IPS-NIHi7 (cell line): ENCODE data around the gene C1QTNF6.

Experiments
- DNase-seq: peaks from one replicate; pipeline ENCODE4 v3.0.0; 2012; ENCODE audit warnings: mixed read lengths; ENCODE audit errors: extremely low spot score

The C1QTNF6 gene

DNA sequence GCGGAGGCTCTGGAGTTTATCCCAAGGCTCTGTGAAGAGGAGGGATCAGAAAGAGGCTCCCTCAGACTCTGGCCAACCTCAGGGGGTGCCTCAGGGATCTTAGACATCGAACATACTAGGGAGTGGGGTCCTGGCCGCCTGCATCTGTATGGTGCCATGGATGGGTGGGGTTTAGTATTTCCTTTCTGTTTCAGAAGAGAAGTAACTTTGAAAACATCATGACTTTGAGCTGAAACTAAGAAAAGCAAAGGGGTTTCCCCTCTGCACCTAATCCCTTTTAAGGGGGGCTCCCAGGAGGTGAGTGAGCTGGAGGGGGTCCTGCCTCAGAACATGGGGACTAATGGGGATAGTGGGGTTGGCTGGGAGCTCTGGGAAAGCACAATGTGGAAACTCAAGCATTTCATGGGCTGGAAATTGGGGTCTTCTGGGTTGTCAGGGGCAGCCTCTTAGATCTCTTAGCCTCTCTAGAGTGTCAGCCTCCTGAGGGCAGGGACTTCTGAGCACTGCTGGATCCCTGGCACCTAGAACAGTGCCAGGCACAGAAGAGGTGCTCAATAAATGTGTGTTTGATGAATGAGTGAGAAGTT, 36.0 kb upstream of the C1QTNF6 start:
- DNase-seq = no peak

DNA sequence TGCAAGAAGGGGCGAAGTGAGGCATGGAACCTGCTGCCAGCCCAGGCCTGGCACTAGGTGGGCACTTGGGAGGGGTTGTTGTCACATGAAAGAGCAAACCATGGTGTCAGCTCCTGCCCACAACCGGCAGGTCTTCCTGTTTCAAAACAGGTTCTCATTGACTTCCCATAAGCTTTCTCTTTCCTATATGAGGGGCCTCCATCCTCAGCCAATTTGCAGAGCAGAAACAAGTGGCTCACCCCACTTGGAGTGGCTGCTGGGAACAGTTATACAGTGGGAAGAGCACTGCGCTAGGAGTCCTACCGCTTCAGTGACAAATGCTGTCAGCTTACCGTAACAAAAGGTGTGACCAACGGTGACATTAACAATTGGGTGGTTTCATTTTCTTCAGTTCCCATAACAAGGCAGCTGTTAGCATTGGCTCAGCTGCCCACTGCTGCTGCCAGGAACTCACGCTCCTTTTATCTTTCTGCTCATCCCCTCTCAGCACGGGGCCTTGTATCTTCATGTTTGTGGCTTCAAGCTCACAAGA, 34.5 kb upstream of the C1QTNF6 start:
- no peak for DNase-seq

DNA sequence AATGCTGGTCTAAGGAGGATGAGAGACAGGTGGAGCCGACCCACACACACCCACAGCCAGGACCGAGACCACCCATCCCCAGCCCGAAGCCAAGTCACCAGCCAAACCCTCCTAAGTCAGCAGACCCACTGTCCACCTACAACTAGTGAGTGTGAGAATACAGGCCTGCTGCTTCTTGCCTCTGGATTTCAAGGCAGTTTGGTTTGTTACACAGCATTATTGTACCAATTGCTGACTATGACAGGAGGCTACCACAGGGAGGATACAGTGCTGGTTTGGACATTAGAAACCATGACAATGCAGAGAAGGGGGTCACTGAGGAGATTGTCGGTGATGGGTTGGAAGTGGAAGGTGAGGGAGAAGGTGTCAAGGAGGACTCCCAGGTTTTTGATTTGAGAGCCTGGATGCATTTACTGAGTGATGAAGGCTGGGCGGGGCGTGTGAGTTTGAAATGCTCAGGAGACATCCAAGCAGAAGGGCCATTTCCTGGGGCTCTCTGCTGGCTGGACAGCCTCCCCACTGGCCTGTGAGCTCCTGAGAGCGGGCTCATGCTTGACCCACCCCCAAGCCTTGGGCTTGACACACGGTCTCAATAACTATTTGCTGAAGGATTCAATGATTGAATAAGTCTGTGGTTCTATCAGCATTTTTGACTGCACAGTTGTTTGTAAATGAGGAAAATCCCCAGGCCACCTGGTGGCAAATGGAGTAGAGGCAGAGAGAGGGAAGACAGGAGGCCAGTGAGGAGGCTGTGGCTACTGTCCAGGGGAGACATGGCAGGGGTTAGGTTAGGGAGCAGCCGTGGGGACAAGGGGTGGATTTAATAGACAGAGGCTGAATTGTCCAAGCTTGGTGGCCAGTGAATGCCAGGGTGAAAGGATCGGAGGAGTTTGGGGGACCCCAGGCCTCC, 33.6 kb upstream of the C1QTNF6 start:
- no peak for DNase-seq

DNA sequence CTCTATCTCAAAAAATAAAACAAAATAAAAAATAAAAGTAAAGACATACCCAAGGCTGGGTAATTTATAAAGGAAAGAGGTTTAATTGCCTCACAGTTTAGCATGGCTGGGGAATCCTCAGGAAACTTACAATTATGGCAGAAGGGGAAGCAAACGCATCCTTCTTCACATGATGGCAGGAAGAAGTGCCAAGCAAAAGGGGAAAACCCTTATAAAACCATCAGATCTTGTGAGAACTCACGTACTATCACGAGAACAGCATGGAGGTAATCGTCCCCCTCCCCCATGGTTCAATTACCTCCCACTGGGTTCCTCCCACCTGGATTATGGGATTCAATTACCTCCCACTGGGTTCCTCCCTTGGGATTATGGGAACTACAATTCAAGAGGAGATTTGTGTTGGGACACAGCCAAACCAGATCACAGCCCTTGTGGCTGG, 32.5 kb upstream of the C1QTNF6 start:
- no peak for DNase-seq

DNA sequence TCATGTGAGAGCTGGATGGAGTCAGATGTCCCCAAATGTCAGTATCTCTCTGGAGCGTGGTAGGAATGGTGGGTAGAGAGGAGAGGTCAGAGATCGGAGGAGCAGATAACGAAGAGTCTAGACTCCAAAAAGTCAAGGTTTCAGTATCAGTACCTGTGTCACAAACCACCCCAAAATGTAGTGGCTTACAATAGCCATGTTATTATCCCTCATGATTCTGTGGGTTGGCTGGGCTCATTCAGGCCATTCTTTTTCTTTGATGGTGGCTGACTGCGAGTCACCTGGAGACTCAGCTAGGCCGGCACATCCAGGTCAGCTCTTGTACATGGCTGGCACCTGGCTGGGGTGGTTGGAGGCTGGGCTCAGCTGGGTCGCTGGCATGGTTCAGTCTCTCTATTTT, 31.5 kb upstream of the C1QTNF6 start:
- no peak for DNase-seq

DNA sequence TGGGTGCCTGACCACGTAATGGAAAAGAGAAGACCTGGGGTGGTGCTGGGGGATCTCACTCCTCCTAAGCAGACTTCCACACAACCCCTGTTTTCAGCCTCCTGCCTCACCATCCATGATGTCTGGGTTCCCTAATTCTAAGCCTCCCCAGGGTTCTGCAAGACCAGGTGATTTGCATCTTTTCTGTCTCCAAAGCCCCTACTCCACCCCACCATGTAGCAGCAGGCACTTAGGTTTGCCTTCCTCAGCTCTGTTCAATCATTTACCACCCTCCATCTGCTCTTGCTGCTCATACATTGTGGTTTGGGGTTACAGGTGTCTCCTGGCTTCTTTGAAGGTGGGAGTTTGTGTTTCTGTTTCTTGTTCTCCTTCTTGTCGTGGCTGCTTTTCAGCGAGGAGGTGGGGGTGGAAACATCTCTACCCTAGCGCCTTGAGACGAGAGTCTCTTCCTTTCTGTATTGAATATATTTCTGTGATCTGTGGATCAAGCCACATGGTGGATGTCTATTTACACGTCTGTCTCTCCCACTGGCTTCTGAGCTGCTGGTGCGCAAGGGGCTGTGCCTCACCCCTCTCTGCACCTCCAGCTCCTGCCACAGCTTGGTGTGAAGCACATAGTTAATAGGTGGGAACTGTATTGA, 30.8 kb upstream of the C1QTNF6 start:
- no peak for DNase-seq

DNA sequence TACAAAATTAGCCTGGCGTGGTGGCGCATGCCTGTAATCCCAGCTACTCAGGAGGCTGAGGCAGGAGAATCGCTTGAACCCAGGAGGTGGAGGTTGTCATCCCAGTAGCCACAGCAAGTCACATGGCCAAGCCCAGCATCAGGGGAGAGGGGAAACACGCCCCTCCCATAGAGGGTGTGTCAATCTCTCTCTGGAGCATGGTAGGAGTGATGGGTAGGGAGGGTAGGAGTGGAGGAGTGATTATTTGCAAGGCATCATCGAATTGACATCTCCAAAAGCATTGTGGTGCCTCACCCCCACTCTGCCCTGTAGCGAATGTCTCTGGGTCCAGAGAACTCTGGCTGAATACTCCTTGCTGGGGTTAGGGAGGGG, 30.3 kb upstream of the C1QTNF6 start:
- no peak for DNase-seq

DNA sequence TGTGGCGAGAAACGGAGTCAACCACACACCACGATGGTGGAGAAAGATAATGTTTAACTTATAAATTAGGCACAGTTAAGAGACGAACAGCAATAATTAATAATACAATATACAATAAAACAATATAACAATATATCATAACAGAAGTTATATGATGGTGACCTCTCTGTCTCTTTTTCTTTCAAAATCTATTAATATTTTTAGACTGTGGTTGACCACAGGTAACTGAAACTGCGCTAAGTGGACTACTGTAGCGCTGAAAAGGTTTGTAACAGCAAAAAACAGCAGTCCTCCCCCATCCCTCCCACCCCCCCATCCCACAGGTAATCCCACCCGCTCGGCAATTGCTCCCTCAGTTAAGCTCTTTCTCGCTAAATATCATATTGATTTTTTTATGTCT, 27.8 kb upstream of the C1QTNF6 start:
- no peak for DNase-seq

DNA sequence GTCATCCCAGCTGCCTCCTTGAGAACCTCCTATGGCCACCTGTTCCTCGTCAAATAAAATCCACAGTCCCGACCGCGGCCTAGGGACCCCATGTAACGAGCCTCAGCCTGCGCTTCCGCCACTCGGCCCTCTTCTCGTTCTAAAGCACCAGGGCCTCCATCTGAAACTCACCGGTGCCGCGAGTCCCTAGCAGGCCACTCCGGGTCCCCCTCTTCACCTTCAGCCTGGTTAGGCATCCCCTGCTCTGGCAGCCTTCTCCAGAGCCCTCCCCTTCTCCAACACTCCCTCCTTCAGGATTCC, 26.6 kb upstream of the C1QTNF6 start:
- DNase-seq = no peak

DNA sequence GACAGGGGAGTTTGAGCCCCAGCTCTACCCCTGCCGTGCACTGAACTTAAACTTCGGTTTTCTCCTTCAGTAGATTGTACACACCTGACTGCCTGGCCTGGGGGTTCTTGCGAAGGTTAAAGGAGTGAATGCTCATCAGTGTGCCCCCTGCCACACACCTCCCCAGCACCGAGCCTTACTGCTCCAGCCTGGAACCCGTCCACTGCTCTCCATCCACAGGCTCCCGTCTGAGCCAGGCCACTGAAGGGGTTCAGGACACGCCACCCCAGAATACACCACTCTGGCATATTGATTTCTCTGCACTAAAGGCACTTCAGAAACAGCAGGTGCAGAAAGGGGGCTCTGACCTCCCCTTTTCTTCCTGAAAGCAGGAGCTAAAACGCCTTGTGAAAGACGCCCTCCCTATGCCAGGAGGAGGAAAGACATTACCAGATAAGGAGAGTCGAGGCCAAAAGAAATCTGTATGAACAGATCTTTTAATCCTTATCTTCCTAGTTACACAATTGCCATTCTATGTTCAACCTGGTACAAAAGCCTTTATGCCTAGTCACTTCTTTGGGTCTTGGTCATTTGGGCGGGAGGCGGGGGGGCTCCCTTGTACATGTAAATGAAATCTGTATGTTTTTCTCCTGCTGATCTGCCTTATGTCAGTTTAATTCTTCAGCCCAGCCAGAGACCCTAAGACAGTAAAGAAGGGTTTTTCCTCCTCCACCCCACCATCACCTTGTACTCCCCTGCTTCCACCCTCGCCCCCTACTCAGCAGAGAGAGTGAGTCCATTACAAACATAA, 26.1 kb upstream of the C1QTNF6 start:
- DNase-seq = no peak

DNA sequence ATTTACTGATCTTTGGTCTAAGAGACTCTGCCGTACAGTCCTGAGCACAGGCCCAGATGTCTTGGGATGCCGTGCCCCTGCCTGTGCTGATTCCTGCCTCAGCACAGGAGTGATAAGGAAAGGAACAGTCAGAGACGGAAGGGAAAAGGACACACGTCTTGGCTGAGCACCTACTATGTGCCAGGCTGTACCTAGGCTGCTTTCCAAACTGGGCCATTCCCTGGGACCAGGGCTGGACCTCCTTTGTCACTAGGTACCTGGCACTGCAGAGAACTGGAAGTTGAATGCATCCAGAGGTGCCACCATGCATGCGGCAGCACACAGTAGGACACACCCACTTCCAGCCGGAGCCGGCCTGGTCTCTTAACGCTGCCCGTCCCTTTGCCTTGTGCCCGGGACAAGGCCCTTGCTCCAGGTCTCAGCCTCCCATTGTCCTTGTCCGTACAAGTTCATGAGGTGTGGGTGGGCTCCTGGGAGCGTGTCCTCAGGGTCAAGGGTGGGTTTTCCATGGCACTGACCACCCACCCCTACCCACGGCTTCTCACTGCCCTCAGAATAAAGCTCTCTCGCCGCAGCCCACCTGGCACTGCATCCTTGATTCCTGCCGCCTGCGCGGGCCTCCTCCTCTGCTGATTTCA, 25.3 kb upstream of the C1QTNF6 start:
- DNase-seq = no peak

DNA sequence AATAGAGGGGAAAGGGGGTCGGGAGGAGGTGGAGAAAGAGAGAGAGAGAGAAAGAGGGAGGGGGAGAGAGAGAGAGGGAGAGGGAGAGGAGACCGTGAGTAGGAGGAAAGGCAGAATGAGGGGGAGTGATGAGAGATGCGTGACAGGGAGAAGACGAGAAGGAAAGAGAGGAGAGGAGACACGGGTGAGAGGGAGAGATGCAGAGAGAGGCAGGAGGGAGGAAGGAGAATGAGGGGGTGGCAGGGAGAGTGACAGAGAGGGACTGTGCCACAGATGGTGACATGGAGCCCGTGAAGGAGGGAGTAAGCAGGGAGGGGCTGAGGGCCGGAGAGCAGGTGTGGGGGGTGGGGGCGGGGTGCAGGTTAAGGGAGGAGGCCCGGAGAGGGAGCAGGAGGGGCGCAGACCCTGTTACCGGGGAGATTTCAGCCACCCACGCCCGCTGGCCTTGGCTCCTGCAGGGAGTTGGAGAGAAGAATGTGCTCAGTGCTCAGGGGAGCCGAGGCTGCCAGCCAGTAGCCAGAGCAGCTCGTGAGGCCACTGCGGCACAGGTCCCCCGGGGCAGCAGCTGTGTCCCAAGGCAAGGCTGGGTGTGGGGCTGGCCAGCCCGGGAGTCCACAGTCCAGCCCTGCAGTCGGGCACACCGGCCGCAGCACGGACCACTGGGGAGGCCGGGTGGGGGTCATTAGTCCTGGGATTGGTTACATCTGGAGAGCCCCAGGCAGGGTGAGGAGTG, 24.3 kb upstream of the C1QTNF6 start, which contains the start of gene SSTR3:
TSS of gene SSTR3 (minus strand) at position 304 of the 733 bp plus-strand sequence. CDS start 4,674 bp downstream, outside the sequence.
- DNase-seq = peak; percentile 58

DNA sequence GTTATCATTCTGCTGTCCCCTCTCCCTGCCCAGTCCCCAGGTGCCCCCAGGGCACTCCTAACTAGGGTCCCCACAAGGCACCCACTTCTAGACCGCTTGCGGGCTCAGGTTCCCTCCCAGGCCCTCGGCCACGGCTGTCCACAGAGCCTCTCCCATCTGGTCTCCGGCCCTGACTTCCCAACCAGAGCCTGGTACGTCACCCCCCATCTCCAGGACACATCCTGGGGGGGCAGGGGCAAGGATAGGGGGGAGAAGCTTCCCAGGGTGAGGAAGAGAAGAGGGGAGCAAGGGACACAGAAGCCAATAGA, 23.8 kb upstream of the C1QTNF6 start:
- DNase-seq = no peak

DNA sequence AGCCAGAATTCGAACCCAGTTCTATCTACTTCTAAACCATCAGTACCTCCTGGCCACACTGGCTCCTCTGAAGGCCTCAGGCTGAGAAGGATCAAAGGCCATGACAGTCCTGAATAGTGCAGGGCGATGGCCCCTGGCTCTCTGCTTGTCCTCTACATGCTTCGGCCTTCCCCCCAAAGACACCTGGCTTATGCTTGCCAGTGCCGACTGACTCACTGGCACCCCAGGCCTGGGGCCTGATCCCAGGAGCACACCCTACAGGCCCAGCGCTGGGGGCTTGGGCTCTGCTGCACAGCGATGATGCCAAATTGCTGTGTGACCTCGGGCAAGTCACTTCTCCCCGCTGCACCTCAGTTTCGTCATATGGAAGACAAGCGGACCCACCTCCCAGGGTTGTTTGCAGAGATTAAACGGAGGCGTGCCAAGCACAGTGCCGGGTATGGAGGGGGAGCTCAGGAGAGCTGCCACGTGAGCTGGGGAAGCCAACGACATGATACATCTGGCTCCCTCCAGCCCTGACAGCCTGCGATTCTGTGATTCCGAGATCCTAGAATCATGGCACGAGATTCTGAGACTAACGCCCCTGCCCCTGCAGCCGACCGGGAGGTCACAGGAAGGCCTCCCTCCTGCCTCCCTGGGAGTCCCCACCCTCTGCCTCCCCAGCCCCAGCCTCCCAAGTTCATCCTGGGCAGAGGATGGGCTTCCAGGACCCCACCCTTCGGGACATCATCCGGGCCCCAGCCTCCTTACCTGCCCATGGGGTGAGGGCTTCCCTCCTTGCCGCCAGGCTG, 23.2 kb upstream of the C1QTNF6 start:
- DNase-seq = no peak

DNA sequence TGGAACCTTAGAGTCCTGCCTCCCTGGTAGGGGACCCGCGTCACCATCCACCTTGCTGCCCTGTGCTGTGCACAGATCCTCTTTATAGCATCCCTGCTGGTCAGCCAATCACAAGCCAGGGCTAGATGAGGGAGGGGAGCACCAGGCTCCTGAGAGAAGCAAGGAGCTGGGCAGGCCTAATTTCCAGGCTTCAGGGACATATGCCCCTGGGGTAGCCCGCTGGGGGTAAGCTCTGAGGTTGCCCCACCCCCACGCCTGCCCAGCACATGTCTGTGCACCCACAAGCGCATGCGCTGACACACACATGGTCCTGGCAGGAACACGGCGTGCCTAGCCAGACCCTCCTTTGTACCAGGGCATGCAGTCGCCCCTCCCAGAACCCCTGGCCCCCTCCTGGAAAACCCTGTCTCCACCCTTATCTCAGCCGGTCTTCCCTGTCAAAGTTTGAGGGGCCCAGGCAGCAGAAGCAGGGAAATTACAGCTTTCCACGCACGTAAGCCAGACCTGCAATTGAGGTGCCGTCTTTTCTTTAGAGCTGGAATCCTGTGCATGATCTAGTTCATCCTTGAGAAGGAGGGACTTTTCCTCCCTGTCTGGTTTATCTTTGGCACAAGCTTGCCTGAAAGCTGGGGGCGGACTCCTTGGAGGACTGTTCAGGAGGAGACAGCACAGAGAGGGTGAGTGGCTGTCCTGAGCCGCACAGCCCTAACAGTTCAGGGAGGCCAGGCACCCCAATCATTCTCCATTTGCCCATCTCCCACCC, 22.2 kb upstream of the C1QTNF6 start:
- no peak for DNase-seq

DNA sequence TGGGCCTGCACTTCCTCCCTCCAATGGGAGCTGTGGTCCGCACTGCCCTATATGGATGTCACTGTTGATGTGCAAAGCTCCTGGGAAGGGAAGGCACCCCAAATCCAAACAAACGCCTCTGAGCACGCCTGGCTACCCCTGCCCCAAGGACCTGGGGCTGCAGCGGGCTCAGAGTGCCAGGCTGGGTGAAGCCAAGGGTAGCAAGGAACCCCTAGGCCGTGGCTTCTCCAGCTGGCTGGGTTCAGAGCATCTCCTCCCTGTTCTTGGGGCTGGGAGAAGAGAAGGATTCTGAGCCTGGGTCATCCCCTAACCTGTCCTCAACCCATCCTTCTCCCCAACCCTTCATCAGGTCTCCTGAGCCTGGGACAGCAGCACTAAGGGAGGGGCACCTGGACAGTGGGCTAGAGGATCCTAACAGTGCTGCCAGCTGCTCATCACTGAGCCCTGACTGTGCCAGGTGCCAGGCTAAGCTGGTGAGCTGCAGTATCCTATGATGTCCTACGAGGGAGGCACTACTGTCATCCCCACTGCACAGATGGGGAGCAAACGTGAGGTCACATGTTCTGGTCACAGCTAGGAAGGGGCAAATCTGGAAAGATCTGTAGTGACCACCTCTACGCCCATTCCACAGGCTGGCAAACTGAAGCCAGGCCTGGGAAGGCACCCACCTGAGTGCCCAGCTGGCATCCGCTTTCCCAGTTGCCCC, 21.2 kb upstream of the C1QTNF6 start:
- DNase-seq = no peak

DNA sequence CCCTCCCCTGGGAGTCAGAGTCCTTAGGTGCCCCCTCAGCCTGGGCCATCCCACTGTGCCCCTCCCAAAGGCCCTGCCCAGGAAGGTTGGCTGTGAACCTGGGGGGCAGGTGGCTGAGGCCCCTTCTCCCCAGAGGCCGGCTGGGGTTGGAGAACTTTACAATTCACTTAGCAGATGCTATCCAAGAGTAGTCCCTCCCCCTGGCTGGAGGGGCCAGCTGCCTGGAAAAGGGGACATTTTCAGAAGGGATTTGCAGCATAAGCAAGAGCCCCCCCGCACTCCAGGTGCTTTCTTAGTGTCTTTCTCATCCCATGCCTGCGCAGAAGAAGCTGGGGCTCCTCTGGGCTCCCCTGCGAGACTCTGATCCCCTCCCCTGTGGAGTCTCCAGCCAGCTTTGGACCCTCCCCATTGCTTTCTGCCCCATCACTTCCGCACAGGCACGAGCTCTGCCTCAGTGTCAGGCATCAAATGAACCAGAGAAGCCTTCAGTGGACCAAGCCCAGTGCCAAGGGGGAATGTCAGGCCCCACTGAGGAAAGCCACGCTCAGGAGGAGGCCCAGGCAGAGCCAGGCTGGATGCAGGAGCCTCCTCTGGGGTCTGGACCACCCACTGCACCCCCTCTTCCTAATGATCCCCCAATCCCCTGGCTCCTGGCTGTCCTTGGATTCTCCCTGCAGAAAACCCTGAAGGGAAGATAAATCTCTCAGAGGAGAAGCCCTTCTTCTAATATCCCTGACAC, 20.5 kb upstream of the C1QTNF6 start:
- no peak for DNase-seq

DNA sequence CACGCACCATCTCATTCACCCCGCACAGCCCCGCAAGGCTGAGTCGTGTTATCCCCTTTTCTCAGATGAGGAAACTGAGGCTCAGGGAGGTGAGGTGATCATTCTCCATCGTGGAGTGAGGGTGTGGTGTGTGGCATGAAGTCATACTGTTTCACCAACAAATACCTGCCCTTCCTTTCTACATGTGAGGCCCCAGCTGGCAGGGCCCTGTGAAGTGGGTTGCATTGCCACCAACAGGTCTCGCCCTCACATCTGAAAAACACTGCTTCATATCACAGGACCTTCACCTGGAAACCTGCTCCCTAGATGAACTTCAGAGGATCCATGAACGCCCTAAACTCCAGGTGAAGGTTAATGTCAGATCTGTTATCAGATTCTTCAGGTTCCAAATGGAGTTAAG, 19.9 kb upstream of the C1QTNF6 start:
- no peak for DNase-seq
